HUES64 (cell line): ENCODE data around the gene RDH12.
"Not testable (repeated sequence)": the region's sequence is repeated elsewhere in the genome, so short reads cannot be mapped to it uniquely, and the experiment has no call there.

ENCODE experiments used
- H3K27ac ChIP-seq: 2 replicates; pipeline ENCODE4 v1.7.0; 2013; ENCODE audit warnings: low read depth, low read length, inconsistent platforms
- H3K27me3 ChIP-seq: 2 replicates; pipeline ENCODE4 v1.6.1; 2013; ENCODE audit warnings: mild to moderate bottlenecking, low read length; ENCODE audit not compliant: insufficient read depth
- H3K36me3 ChIP-seq: 2 replicates; pipeline ENCODE4 v1.6.1; 2013; ENCODE audit warnings: mild to moderate bottlenecking, low read length; ENCODE audit not compliant: insufficient read depth
- H3K4me1 ChIP-seq: 2 replicates; pipeline ENCODE4 v1.6.1; 2013; ENCODE audit warnings: mild to moderate bottlenecking, low read length, moderate library complexity; ENCODE audit not compliant: insufficient read depth
- H3K4me3 ChIP-seq: 2 replicates; pipeline ENCODE4 v1.5.1; 2013; ENCODE audit warnings: mild to moderate bottlenecking, low read length, moderate library complexity
- H3K9ac ChIP-seq: 2 replicates; pipeline ENCODE4 v1.6.1; 2013; ENCODE audit warnings: mild to moderate bottlenecking, low read depth, low read length
- H3K9me3 ChIP-seq: 2 replicates; pipeline ENCODE4 v1.6.1; 2013; ENCODE audit warnings: low read depth, low read length; ENCODE audit not compliant: insufficient read depth
- WGBS: fragments of 150-250, 120-280 bp; methylation state at CpG from one replicate; pipeline ENCODE4 v1.1.7; 2013; ENCODE audit warnings: missing lambda C conversion rate; 5-methylcytosine and 5-hydroxymethylcytosine counted together

Gene RDH12

GRCh38 chr14:67705211-67705610, 3.5 kb downstream of the RDH12 start:
- 82% methylated on average over 3 of the region's 3 CpGs for WGBS
- no peaks in the 10 kb centered on the region for H3K27me3 ChIP-seq
- H3K4me3 ChIP-seq: no peak overlapping the region
- no peak overlapping the region for H3K9ac ChIP-seq
- H3K9me3 ChIP-seq: peaks cover 24% of the 10 kb centered on the region
- no peak overlapping the region for H3K27ac ChIP-seq
- H3K4me1 ChIP-seq: no peaks in the 10 kb centered on the region
- H3K36me3 ChIP-seq: no peaks in the 10 kb centered on the region

GRCh38 chr14:67709346-67709745, 7.7 kb downstream of the RDH12 start:
- not testable (repeated sequence) for H3K9ac ChIP-seq, H3K4me1 ChIP-seq, H3K27me3 ChIP-seq, H3K27ac ChIP-seq, H3K4me3 ChIP-seq, H3K36me3 ChIP-seq
- H3K9me3 ChIP-seq: peaks cover 41% of the 10 kb centered on the region

- peaks cover 41% of the 10 kb centered on the region for H3K9me3 ChIP-seq
- WGBS: 76% methylated on average over 1 of the region's 1 CpG
- not testable (repeated sequence) for H3K27me3 ChIP-seq
These were observed 8.1 kb downstream of the RDH12 start for GRCh38 chr14:67709796-67710195.

GRCh38 chr14:67710209-67710608, 8.5 kb downstream of the RDH12 start:
- no peaks in the 10 kb centered on the region for H3K27me3 ChIP-seq
- WGBS: 93% methylated on average over 2 of the region's 2 CpGs
- no peak overlapping the region for H3K4me3 ChIP-seq
- H3K4me1 ChIP-seq: no peaks in the 10 kb centered on the region
- H3K27ac ChIP-seq: no peak overlapping the region
- no peaks in the 10 kb centered on the region for H3K36me3 ChIP-seq
- peaks cover 41% of the 10 kb centered on the region for H3K9me3 ChIP-seq
- no peak overlapping the region for H3K9ac ChIP-seq

More at GRCh38 chr14:67709796-67710195, 8.1 kb downstream of the RDH12 start:
- H3K4me3 ChIP-seq, H3K36me3 ChIP-seq, H3K9ac ChIP-seq, H3K27ac ChIP-seq, H3K4me1 ChIP-seq: not testable (repeated sequence)

GRCh38 chr14:67717048-67717447, 15.4 kb downstream of the RDH12 start:
- Histone ChIP-seq H3K4me3 (no peak overlapping the region), H3K27ac (no peak overlapping the region), H3K9ac (no peak overlapping the region), H3K36me3 (no peaks in the 10 kb centered on the region), H3K4me1 (no peaks in the 10 kb centered on the region), H3K9me3 (0 out of 2 replicates have a peak, but pooled peaks cover 4% of the 10 kb centered on the region), H3K27me3 (no peaks in the 10 kb centered on the region)
- no CpG with 5 or more reads among the region's 1 CpG for WGBS

GRCh38 chr14:67718265-67718664, 16.6 kb downstream of the RDH12 start:
- Histone ChIP-seq H3K9ac (no peak overlapping the region), H3K4me3 (no peak overlapping the region), H3K36me3 (no peaks in the 10 kb centered on the region), H3K4me1 (0 out of 2 replicates have a peak, but pooled peaks cover 3% of the 10 kb centered on the region), H3K9me3 (no peaks in the 10 kb centered on the region), H3K27ac (no peak overlapping the region), H3K27me3 (no peaks in the 10 kb centered on the region)
- WGBS: 87% methylated on average over 2 of the region's 2 CpGs

GRCh38 chr14:67719385-67719784, 17.7 kb downstream of the RDH12 start:
- WGBS: 92% methylated on average over 3 of the region's 3 CpGs
- not testable (repeated sequence) for H3K4me3 ChIP-seq, H3K9me3 ChIP-seq, H3K9ac ChIP-seq, H3K4me1 ChIP-seq, H3K36me3 ChIP-seq, H3K27ac ChIP-seq, H3K27me3 ChIP-seq

- H3K4me1 ChIP-seq: 0 out of 2 replicates have a peak, but pooled peaks cover 3% of the 10 kb centered on the region
- 86% methylated on average over 1 of the region's 2 CpGs for WGBS
These were observed 18.2 kb downstream of the RDH12 start for GRCh38 chr14:67719866-67720265.

GRCh38 chr14:67721875-67722274, 20.2 kb downstream of the RDH12 start:
- Histone ChIP-seq H3K9me3 (no peaks in the 10 kb centered on the region), H3K27ac (no peak overlapping the region), H3K4me3 (no peak overlapping the region), H3K27me3 (no peaks in the 10 kb centered on the region), H3K36me3 (no peaks in the 10 kb centered on the region), H3K9ac (no peak overlapping the region), H3K4me1 (0 out of 2 replicates have a peak, but pooled peaks cover 3% of the 10 kb centered on the region)
- 73% methylated on average over 5 of the region's 5 CpGs for WGBS

More at GRCh38 chr14:67719866-67720265, 18.2 kb downstream of the RDH12 start:
- H3K36me3 ChIP-seq: no peaks in the 10 kb centered on the region
- H3K9me3 ChIP-seq: no peaks in the 10 kb centered on the region
- no peaks in the 10 kb centered on the region for H3K27me3 ChIP-seq
- no peak overlapping the region for H3K27ac ChIP-seq
- no peak overlapping the region for H3K9ac ChIP-seq
- no peak overlapping the region for H3K4me3 ChIP-seq

GRCh38 chr14:67722293-67722692, 20.6 kb downstream of the RDH12 start:
- H3K4me1 ChIP-seq: 0 out of 2 replicates have a peak, but pooled peaks cover 3% of the 10 kb centered on the region
- H3K27me3 ChIP-seq: no peaks in the 10 kb centered on the region
- H3K4me3 ChIP-seq: peak overlapping the region; percentile 25; the same call in 1 of the 2 replicates
- H3K9ac ChIP-seq: no peak overlapping the region
- no peaks in the 10 kb centered on the region for H3K36me3 ChIP-seq
- no peak overlapping the region for H3K27ac ChIP-seq
- no peaks in the 10 kb centered on the region for H3K9me3 ChIP-seq
- WGBS: 60% methylated on average over 3 of the region's 3 CpGs

GRCh38 chr14:67725171-67725570, 23.5 kb downstream of the RDH12 start:
- Histone ChIP-seq H3K4me3 (no peak overlapping the region), H3K9me3 (no peaks in the 10 kb centered on the region), H3K4me1 (peaks cover 20% of the 10 kb centered on the region), H3K27ac (no peak overlapping the region), H3K27me3 (no peaks in the 10 kb centered on the region), H3K9ac (no peak overlapping the region), H3K36me3 (no peaks in the 10 kb centered on the region)
- 91% methylated on average over 5 of the region's 5 CpGs for WGBS

GRCh38 chr14:67727361-67727760, 25.7 kb downstream of the RDH12 start:
- H3K9me3 ChIP-seq: no peaks in the 10 kb centered on the region
- no peak overlapping the region for H3K4me3 ChIP-seq
- no peak overlapping the region for H3K27ac ChIP-seq
- no peaks in the 10 kb centered on the region for H3K27me3 ChIP-seq
- H3K4me1 ChIP-seq: peaks cover 19% of the 10 kb centered on the region
- H3K36me3 ChIP-seq: no peaks in the 10 kb centered on the region
- no peak overlapping the region for H3K9ac ChIP-seq
- 96% methylated on average over 7 of the region's 7 CpGs for WGBS
